ENCODE measurements around the gene STMN1.
A peak's percentile ranks its signal among the peaks of the same experiment; 100 is the strongest.

STMN1 gene

DNA sequence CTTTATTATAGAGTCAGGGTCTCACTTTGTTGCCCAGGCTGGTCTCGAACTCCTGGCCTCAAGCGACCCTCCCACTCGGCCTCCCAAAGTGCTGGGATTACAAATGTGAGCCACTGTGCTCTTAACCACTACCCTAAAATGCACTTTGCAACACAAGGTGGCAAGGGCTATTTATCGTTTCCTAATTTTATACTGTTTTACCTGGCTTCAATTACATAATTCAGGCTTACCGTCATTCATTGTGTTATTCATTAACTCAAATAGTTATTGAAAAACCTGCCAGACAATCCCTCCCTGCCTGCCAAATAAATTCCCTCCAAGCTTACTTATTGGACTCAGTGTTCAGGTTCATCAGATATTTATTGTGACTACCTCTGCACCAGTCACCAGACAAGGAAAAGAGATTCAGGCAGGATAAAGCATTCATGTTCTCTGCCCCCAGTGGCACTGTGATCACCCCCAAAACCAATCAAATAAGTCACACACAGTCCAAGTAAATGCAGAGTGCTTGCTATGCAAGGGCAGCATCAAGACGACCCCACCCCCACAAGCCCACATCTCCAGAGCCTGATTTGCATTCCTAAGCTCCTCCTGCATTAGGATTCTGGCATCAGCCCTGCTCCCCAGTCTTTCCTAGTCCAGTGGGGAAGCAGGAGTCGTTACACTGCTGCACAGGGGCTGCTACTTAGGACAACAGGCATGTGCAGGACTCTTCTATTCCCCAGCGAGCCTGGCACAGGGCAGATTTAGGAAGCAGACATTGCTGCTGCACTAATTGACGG, 38.8 kb downstream of the STMN1 start:
- no peak for DNase-seq

DNA sequence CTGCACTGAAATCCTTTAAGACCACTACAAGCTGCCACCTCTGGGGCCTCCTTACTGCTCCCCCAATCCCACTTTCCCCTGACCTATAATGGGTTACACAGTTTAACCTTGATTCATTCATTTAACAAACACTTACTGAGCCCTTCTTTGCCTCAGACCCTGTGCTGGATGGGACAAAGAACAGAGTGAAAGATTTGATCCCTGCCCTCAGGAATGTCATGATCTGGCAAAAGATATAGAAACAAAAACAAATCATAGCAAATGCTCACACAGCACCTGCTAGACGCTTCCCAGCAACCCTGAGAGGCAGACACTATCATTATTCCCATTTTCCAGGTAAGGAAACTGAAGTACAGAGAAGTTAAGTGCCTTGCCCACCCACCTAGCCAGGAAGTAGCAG, 39.9 kb downstream of the STMN1 start:
- no peak for DNase-seq

GRCh38 chr1:25864434-25864833, 41.8 kb downstream of the STMN1 start:
- no peak for DNase-seq

- no peak for DNase-seq
Measured at GRCh38 chr1:25863486-25864262, 42.5 kb downstream of the STMN1 start.

GRCh38 chr1:25862785-25863485, 43.3 kb downstream of the STMN1 start:
- no peak for DNase-seq

GRCh38 chr1:25861316-25862286, 44.6 kb downstream of the STMN1 start:
- no peak for DNase-seq

GRCh38 chr1:25858906-25859789, 47.1 kb downstream of the STMN1 start, which contains the start of gene AUNIP:
Gene AUNIP, minus strand, starts transcription at chr1:25859457. Its CDS starts 100 bp downstream, at chr1:25859357.
- peak; percentile 93 for DNase-seq

DNA sequence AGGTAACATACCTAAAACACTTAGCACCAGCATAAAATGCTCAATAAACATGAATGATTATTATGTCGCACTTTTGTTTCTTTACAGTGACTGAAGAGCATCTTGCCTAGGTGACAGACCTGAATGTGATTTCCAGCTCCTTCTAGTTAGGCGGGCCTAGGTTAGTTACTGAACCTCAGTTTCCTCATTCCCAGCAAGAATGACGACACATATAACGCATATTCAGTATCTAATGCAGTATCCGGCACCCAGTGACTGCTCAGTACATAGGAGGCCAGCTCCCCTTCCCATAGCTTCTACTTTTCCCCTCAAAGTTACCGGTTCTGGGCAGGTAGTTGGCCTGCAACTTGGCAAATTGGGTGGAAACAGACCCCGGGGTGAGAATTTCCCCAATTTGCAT, 47.7 kb downstream of the STMN1 start:
- DNase-seq, result no peak

- DNase-seq, result no peak
Measured at GRCh38 chr1:25856856-25857255, 49.4 kb downstream of the STMN1 start.

- DNase-seq, result no peak
Measured at GRCh38 chr1:25854554-25854953, 51.7 kb downstream of the STMN1 start.

Measured in islet precursor cell (in vitro differentiated cells).